Osteoblast (primary cell): ENCODE measurements around the gene GADD45B. TPM values are rescaled to one million over a fixed set of nuclear protein-coding genes. Genes with fewer than 3 reads are reported as not detected.

Experiments used
- DNase-seq: peaks from one replicate; pipeline ENCODE4 v3.0.0; 2011; ENCODE audit warnings: low spot score, mixed read lengths; ENCODE audit not compliant: insufficient read length; ENCODE audit errors: missing footprints
- H2AFZ ChIP-seq: 2 replicates; pipeline ENCODE4 v1.6.0; 2011; ENCODE audit warnings: mild to moderate bottlenecking, low read length
- H3K27ac ChIP-seq: 2 replicates; pipeline ENCODE4 v1.5.1; 2011; ENCODE audit warnings: mild to moderate bottlenecking, low read depth, low read length, moderate library complexity
- H3K27me3 ChIP-seq: 2 replicates; pipeline ENCODE4 v1.6.0; 2012; ENCODE audit warnings: mild to moderate bottlenecking, control low read depth, inconsistent platforms, low read length, moderate library complexity; ENCODE audit not compliant: insufficient read depth
- H3K36me3 ChIP-seq: 2 replicates; pipeline ENCODE4 v1.5.1; 2011; ENCODE audit warnings: mild to moderate bottlenecking, low read length, control low read depth, moderate library complexity; ENCODE audit not compliant: insufficient read depth
- H3K4me1 ChIP-seq: 2 replicates; pipeline ENCODE4 v1.5.1; 2011; ENCODE audit warnings: mild to moderate bottlenecking, low read length, control low read depth, moderate library complexity; ENCODE audit not compliant: insufficient read depth
- H3K4me2 ChIP-seq: 2 replicates; pipeline ENCODE4 v1.6.0; 2011; ENCODE audit warnings: mild to moderate bottlenecking, low read length; ENCODE audit not compliant: insufficient read depth
- H3K4me3 ChIP-seq: fragments of 200-600 bp; sonication (generic); 3 replicates; pipeline ENCODE4 v1.5.1; 2012; ENCODE audit warnings: mild to moderate bottlenecking, low read length, inconsistent platforms; ENCODE audit not compliant: insufficient read depth
- H3K79me2 ChIP-seq: 2 replicates; pipeline ENCODE4 v1.6.0; 2012; ENCODE audit warnings: mild to moderate bottlenecking, low read length, control low read depth, inconsistent platforms; ENCODE audit not compliant: insufficient read depth
- H3K9me3 ChIP-seq: 2 replicates; pipeline ENCODE4 v1.5.1; 2011; ENCODE audit warnings: low read depth, low read length, control low read depth
- H4K20me1 ChIP-seq: 2 replicates; pipeline ENCODE4 v1.6.0; 2012; ENCODE audit warnings: mild to moderate bottlenecking, low read length, control low read depth; ENCODE audit not compliant: insufficient read depth
- total RNA-seq: library from RNA; depleted of rRNA; stranded (reverse); fragments of >200 nt; gene quantifications from 2 replicates; pipeline ENCODE4 v1.2.3, GENCODE V29; 2012
- TF ChIP-seq, protein P1 (sequence below): IDR thresholded peaks from 2 replicates; pipeline ENCODE4 v1.5.1; 2011; ENCODE audit warnings: mild to moderate bottlenecking, low read depth, low read length, moderate library complexity; ENCODE audit errors: extremely low read depth

The GADD45B gene
- total RNA-seq, 1 donor: 46.3 TPM

DNA sequence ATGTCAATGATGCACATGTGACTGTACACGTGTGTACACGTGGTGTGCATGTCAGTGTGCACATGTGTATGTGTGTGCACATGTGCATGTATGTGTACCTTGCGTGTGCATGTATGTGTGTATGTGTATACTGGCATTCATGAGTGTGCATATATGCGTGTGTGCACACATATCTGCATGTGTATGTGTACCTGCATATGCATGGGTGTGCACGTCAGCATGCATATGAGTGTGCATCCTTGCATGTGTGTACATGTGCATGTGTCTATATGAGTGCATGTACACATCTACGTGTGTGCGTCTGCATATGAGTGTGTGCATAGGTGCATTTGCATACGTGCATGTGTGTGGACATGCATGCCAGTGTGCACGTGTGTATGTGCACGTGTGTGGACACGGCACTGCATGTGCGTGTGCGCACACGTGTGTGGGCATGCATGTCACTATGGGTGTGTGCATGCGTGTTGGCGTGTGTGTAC, 48.5 kb downstream of the GADD45B start:
- TF ChIP-seq, protein P1, sequence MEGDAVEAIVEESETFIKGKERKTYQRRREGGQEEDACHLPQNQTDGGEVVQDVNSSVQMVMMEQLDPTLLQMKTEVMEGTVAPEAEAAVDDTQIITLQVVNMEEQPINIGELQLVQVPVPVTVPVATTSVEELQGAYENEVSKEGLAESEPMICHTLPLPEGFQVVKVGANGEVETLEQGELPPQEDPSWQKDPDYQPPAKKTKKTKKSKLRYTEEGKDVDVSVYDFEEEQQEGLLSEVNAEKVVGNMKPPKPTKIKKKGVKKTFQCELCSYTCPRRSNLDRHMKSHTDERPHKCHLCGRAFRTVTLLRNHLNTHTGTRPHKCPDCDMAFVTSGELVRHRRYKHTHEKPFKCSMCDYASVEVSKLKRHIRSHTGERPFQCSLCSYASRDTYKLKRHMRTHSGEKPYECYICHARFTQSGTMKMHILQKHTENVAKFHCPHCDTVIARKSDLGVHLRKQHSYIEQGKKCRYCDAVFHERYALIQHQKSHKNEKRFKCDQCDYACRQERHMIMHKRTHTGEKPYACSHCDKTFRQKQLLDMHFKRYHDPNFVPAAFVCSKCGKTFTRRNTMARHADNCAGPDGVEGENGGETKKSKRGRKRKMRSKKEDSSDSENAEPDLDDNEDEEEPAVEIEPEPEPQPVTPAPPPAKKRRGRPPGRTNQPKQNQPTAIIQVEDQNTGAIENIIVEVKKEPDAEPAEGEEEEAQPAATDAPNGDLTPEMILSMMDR: no peak
- H3K4me3 ChIP-seq: peak overlapping the region; percentile 70
- no peaks in the 10 kb centered on the region for H3K27me3 ChIP-seq
- no peak overlapping the region for H2AFZ ChIP-seq
- no peaks in the 10 kb centered on the region for H3K79me2 ChIP-seq
- peak; percentile 55 for DNase-seq
- no peaks in the 10 kb centered on the region for H3K36me3 ChIP-seq
- H3K4me1 ChIP-seq: peaks cover 30% of the 10 kb centered on the region
- H3K9me3 ChIP-seq: no peaks in the 10 kb centered on the region
- H3K27ac ChIP-seq: peak overlapping the region; percentile 95
- no peaks in the 10 kb centered on the region for H4K20me1 ChIP-seq
- peak overlapping the region; percentile 73 for H3K4me2 ChIP-seq

DNA sequence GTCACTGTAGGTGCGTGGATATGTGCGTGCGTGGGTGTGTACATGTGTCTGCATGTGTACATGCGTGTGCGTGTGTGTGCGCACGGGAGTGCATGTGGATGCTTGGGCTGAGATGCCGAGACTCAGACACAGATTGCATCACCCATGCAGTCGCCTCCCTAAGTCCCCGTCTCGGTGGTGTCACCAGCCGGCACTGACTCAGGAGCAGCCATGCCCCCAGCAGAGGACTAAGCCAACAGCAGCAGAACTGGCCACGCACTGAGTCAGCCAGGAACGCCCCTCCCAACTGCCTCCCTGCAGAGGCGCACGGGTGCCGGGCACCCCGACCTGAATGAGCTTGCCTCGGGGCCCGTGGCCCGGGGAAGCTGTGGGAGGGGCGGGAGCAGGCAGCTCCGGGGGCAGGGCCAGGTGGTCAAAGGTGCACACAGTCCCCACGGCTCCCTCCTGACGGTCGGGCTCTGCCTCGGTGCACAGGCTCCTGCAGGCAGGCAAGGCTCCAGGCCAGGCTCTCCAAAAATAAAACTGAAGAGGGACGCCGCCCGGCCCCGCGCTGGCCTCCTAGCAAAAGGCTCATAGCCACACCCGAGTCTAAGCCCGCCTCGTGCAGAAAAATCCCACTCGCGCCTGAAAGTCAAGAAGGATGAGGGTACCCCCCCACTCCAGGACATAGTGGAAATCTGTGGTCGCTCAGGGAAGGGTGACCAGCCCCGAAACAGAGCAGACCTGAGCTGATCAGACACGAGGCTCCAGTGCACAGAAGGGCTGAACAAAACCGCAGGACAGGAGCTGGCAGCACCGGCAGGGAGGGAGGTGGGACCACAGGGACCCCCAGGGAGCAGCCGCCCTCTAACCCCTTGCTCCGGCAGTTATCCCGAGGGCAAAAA, 49.2 kb downstream of the GADD45B start:
- Histone ChIP-seq H3K79me2 (no peaks in the 10 kb centered on the region), H3K27me3 (no peaks in the 10 kb centered on the region), H4K20me1 (no peaks in the 10 kb centered on the region), H3K4me2 (peak overlapping the region; percentile 73), H3K9me3 (no peaks in the 10 kb centered on the region), H3K4me1 (peaks cover 36% of the 10 kb centered on the region), H3K36me3 (no peaks in the 10 kb centered on the region), H3K27ac (peak overlapping the region; percentile 95), H2AFZ (peak overlapping the region; percentile 88), H3K4me3 (peak overlapping the region; percentile 70)
- DNase-seq: peak; percentile 97
- TF ChIP-seq, protein P1: no peak

DNA sequence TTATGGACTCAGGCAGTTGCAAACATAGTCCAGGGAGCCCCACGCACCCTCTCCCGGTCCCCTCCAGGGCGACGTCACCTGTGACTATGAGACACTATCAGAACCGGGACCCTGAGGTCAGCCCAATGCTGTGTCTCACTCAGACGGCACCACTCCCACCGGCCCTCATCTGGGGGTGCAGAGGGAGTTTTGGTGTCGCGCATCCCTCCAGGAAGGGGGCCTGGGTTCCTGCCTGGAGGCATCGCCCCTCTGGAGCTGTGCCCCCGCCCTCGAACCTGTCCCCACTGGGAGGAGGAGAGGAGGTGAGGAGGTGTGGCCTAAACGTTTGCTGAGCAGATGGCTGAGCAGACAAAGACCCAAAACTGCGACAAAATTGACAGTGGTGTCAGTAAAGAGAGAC, 51.2 kb downstream of the GADD45B start:
- TF ChIP-seq, protein P1: no peak
- no peak overlapping the region for H3K27ac ChIP-seq
- H3K36me3 ChIP-seq: no peaks in the 10 kb centered on the region
- no peak overlapping the region for H3K4me2 ChIP-seq
- H4K20me1 ChIP-seq: no peaks in the 10 kb centered on the region
- no peak overlapping the region for H2AFZ ChIP-seq
- peaks cover 36% of the 10 kb centered on the region for H3K4me1 ChIP-seq
- H3K27me3 ChIP-seq: no peaks in the 10 kb centered on the region
- H3K79me2 ChIP-seq: no peaks in the 10 kb centered on the region
- H3K9me3 ChIP-seq: no peaks in the 10 kb centered on the region
- DNase-seq: peak; percentile 39
- no peak overlapping the region for H3K4me3 ChIP-seq

GRCh38 chr19:2527686-2528085, 51.8 kb downstream of the GADD45B start:
- Histone ChIP-seq H3K4me2 (no peak overlapping the region), H3K9me3 (no peaks in the 10 kb centered on the region), H3K79me2 (no peaks in the 10 kb centered on the region), H2AFZ (no peak overlapping the region), H3K27me3 (no peaks in the 10 kb centered on the region), H3K36me3 (no peaks in the 10 kb centered on the region), H3K4me1 (peaks cover 36% of the 10 kb centered on the region), H3K4me3 (no peak overlapping the region), H3K27ac (no peak overlapping the region), H4K20me1 (no peaks in the 10 kb centered on the region)
- no peak for DNase-seq
- TF ChIP-seq, protein P1: no peak
